Loucy (cell line): ENCODE data around the gene CABP4.
"Not testable (repeated sequence)": the region's sequence is repeated elsewhere in the genome, so short reads cannot be mapped to it uniquely, and the experiment has no call there.

Experiments used
- H2AFZ ChIP-seq: fragments of 200-600 bp; sonication (generic); 2 replicates; pipeline ENCODE4 v1.6.0; 2016; ENCODE audit warnings: antibody characterized with exemption, mild to moderate bottlenecking, low read length, moderate library complexity
- H3F3A ChIP-seq: fragments of 200-600 bp; 2 replicates; pipeline ENCODE4 v1.6.0; 2016; ENCODE audit warnings: antibody characterized with exemption, low read depth, mild to moderate bottlenecking
- H3K27me3 ChIP-seq: fragments of 200-600 bp; sonication (generic); 2 replicates; pipeline ENCODE4 v1.6.1; 2014; ENCODE audit warnings: low read length, mild to moderate bottlenecking; ENCODE audit not compliant: insufficient read depth, poor library complexity, severe bottlenecking
- H3K36me3 ChIP-seq: fragments of 200-600 bp; sonication (generic); 2 replicates; pipeline ENCODE4 v1.6.1; 2016; ENCODE audit warnings: low read length; ENCODE audit not compliant: insufficient read depth
- H3K4me1 ChIP-seq: fragments of 200-600 bp; sonication (generic); 2 replicates; pipeline ENCODE4 v1.5.1; 2014; ENCODE audit warnings: low read length, mild to moderate bottlenecking; ENCODE audit not compliant: insufficient read depth, poor library complexity, severe bottlenecking
- H3K4me2 ChIP-seq: fragments of 200-600 bp; sonication (generic); 2 replicates; pipeline ENCODE4 v1.6.0; 2014; ENCODE audit warnings: antibody characterized with exemption, low read length, low read depth, mild to moderate bottlenecking; ENCODE audit not compliant: poor library complexity, severe bottlenecking
- H3K4me3 ChIP-seq: fragments of 200-600 bp; sonication (generic); 2 replicates; pipeline ENCODE4 v1.5.1; 2014; ENCODE audit warnings: low read length, mild to moderate bottlenecking, mixed read lengths; ENCODE audit not compliant: poor library complexity, severe bottlenecking
- H3K79me2 ChIP-seq: fragments of 200-600 bp; sonication (generic); 2 replicates; pipeline ENCODE4 v1.6.1; 2014; ENCODE audit warnings: low read length; ENCODE audit not compliant: insufficient read depth
- H3K9ac ChIP-seq: fragments of 200-600 bp; sonication (generic); 2 replicates; pipeline ENCODE4 v1.6.0; 2014; ENCODE audit warnings: mild to moderate bottlenecking, low read depth, low read length, moderate library complexity; ENCODE audit not compliant: poor library complexity, severe bottlenecking
- H3K9me2 ChIP-seq: fragments of 200-600 bp; sonication (generic); replicated peaks from 2 replicates; pipeline ENCODE4 v1.6.1; 2016; ENCODE audit warnings: low read depth, low read length, mixed read lengths
- H3K9me3 ChIP-seq: fragments of 200-600 bp; sonication (generic); 2 replicates; pipeline ENCODE4 v1.6.1; 2014; ENCODE audit warnings: mild to moderate bottlenecking, antibody characterized with exemption, low read length, low read depth; ENCODE audit not compliant: insufficient read depth
- H4K20me1 ChIP-seq: fragments of 200-600 bp; sonication (generic); 2 replicates; pipeline ENCODE4 v1.6.0; 2014; ENCODE audit warnings: antibody characterized with exemption, low read length, mild to moderate bottlenecking; ENCODE audit not compliant: insufficient read depth, poor library complexity, severe bottlenecking
- CTCF ChIP-seq: fragments of 200-600 bp; sonication (generic); conservative IDR thresholded peaks from 2 replicates; pipeline ENCODE4 v1.5.1; 2014; ENCODE audit warnings: mild to moderate bottlenecking, antibody characterized with exemption, low read length
- EZH2phosphoT487 ChIP-seq: fragments of 200-600 bp; IDR thresholded peaks from 2 replicates; pipeline ENCODE4 v1.6.1; 2018; ENCODE audit warnings: antibody characterized with exemption, mild to moderate bottlenecking, moderate library complexity, borderline replicate concordance

CABP4 gene

GRCh38 chr11:67472882-67473281 lies 17.7 kb downstream of the CABP4 start:
- H3K79me2 ChIP-seq, result peaks cover 11% of the 10 kb centered on the region; the same call in 1 of the 2 replicates
- H3K36me3 ChIP-seq, result no peaks in the 10 kb centered on the region
- no peaks in the 10 kb centered on the region for H3F3A ChIP-seq
- no peak overlapping the region for H3K4me2 ChIP-seq
- no peaks in the 10 kb centered on the region for H3K27me3 ChIP-seq
- H3K4me3 ChIP-seq, result no peak overlapping the region
- no peaks in the 10 kb centered on the region for H4K20me1 ChIP-seq
- no peak for TF ChIP-seq CTCF
- TF ChIP-seq EZH2phosphoT487, result no peak
- peaks cover 15% of the 10 kb centered on the region for H3K4me1 ChIP-seq
- no peak overlapping the region for H2AFZ ChIP-seq
- H3K9me3 ChIP-seq, result no peaks in the 10 kb centered on the region
- no peaks in the 10 kb centered on the region for H3K9me2 ChIP-seq
- H3K9ac ChIP-seq, result no peak overlapping the region

DNA sequence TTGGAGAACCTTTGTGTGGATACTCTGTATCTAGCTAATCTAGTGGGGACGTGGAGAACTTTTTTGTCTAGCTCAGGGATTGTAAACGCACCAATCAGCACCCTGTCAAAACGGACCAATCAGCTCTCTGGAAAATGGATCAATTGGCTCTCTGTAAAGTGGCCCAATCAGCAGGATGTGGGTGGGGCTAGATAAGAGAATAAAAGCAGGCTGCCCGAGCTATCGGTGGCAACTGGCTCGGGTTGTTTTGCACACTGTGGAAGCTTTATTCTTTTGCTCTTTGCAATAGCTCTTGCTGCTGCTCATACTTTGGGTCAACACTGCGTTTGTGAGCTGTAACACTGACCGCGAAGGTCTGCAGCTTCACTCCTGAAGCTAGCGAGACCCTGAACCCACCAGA lies 21.5 kb downstream of the CABP4 start:
- H2AFZ ChIP-seq, H3K4me2 ChIP-seq, H3K27me3 ChIP-seq, H3K79me2 ChIP-seq, H3K36me3 ChIP-seq, H3K4me1 ChIP-seq, H3K9ac ChIP-seq, H4K20me1 ChIP-seq, H3K9me3 ChIP-seq, H3K4me3 ChIP-seq, H3F3A ChIP-seq, H3K9me2 ChIP-seq: not testable (repeated sequence)

- not testable (repeated sequence) for H3K4me3 ChIP-seq, H3K27me3 ChIP-seq, H3K9ac ChIP-seq, H3K79me2 ChIP-seq, H3K4me1 ChIP-seq, H3K9me2 ChIP-seq, H3K4me2 ChIP-seq, H3K9me3 ChIP-seq, H3F3A ChIP-seq, H3K36me3 ChIP-seq, H2AFZ ChIP-seq, H4K20me1 ChIP-seq
These were observed 22.3 kb downstream of the CABP4 start for GRCh38 chr11:67477344-67478050.

GRCh38 chr11:67482275-67482826 lies 27.2 kb downstream of the CABP4 start:
- H3K4me2 ChIP-seq, result peak overlapping the region; percentile 96
- H3K27me3 ChIP-seq, result no peaks in the 10 kb centered on the region
- H3F3A ChIP-seq, result no peaks in the 10 kb centered on the region
- H3K4me1 ChIP-seq, result peaks cover 30% of the 10 kb centered on the region
- no peak for TF ChIP-seq CTCF
- no peak for TF ChIP-seq EZH2phosphoT487
- H4K20me1 ChIP-seq, result peaks cover 9% of the 10 kb centered on the region
- H2AFZ ChIP-seq, result peak overlapping the region; percentile 88
- H3K9ac ChIP-seq, result peak overlapping the region; percentile 94
- H3K79me2 ChIP-seq, result peaks cover 36% of the 10 kb centered on the region
- H3K9me2 ChIP-seq, result no peaks in the 10 kb centered on the region
- H3K9me3 ChIP-seq, result no peaks in the 10 kb centered on the region
- no peaks in the 10 kb centered on the region; the same call in 1 of the 2 replicates for H3K36me3 ChIP-seq
- peak overlapping the region; percentile 82 for H3K4me3 ChIP-seq
